ENCODE measurements around the gene RPE65.

- TF ChIP-seq POLR2AphosphoS5 (IDR thresholded peaks at IDR 0.05): no peak
- TF ChIP-seq, protein P1, sequence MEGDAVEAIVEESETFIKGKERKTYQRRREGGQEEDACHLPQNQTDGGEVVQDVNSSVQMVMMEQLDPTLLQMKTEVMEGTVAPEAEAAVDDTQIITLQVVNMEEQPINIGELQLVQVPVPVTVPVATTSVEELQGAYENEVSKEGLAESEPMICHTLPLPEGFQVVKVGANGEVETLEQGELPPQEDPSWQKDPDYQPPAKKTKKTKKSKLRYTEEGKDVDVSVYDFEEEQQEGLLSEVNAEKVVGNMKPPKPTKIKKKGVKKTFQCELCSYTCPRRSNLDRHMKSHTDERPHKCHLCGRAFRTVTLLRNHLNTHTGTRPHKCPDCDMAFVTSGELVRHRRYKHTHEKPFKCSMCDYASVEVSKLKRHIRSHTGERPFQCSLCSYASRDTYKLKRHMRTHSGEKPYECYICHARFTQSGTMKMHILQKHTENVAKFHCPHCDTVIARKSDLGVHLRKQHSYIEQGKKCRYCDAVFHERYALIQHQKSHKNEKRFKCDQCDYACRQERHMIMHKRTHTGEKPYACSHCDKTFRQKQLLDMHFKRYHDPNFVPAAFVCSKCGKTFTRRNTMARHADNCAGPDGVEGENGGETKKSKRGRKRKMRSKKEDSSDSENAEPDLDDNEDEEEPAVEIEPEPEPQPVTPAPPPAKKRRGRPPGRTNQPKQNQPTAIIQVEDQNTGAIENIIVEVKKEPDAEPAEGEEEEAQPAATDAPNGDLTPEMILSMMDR (IDR thresholded peaks at IDR 0.05): no peak
Observed at GRCh38 chr1:68429233-68429808, 20.4 kb downstream of the RPE65 start.
